Kidney epithelial cell (primary cell): ENCODE measurements around the gene DNAJC7. TPM values are rescaled to one million over a fixed set of nuclear protein-coding genes. Genes with fewer than 3 reads are reported as not detected.

Experiments
- DNase-seq: peaks from one replicate; pipeline ENCODE4 v3.0.0-alpha.2; 2010; ENCODE audit warnings: low read depth
- H3K27me3 ChIP-seq: 2 replicates; pipeline ENCODE4 v1.6.0; 2011; ENCODE audit warnings: low read length; ENCODE audit not compliant: control insufficient read depth, insufficient read depth
- H3K36me3 ChIP-seq: 2 replicates; pipeline ENCODE4 v1.5.1; 2011; ENCODE audit warnings: low read length; ENCODE audit not compliant: control insufficient read depth, insufficient read depth
- H3K4me3 ChIP-seq: 2 replicates; pipeline ENCODE4 v1.5.1; 2011; ENCODE audit warnings: low read depth, mild to moderate bottlenecking, control low read depth, low read length
- total RNA-seq: library from RNA; depleted of rRNA; stranded (reverse); fragments of >200 nt; gene quantifications from 2 replicates; pipeline ENCODE4 v1.2.3, GENCODE V29; 2015
- TF ChIP-seq, protein P1 (sequence below): IDR thresholded peaks from 2 replicates; pipeline ENCODE4 v1.5.1; 2011; ENCODE audit warnings: mild to moderate bottlenecking, moderate library complexity, low read length, control low read depth, inconsistent platforms; ENCODE audit not compliant: insufficient read depth, poor library complexity, severe bottlenecking

DNAJC7 gene
- total RNA-seq, 1 donor from 2014 or later: 73.5 TPM

DNA sequence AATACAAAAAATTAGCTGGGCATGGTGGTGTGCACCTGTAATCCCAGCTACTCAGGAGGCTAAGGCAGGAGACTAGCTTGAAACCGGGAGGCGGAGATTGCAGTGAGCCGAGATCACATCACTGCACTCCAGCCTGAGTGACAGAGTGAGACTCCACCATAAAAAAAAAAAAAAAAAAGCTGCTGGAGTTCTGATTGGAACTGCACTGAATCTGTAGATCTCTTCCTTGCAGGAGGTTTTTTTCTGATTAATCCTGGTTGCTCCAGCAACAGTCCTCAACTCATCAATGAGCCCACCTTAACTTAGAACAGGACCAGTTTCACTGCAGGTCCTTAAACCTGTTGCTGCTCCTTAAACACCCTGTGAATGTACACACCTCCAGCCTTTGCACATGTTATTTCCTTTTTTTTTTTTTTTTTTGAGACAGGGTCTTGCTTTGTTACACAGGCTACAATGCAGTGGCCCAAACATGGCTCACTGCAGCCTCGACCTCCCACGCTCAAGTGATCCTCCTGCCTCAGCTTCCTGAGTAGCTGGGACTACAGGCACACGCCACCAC is 88.5 kb downstream of the DNAJC7 start:
- H3K36me3 ChIP-seq: no peaks in the 10 kb centered on the region
- TF ChIP-seq, protein P1, sequence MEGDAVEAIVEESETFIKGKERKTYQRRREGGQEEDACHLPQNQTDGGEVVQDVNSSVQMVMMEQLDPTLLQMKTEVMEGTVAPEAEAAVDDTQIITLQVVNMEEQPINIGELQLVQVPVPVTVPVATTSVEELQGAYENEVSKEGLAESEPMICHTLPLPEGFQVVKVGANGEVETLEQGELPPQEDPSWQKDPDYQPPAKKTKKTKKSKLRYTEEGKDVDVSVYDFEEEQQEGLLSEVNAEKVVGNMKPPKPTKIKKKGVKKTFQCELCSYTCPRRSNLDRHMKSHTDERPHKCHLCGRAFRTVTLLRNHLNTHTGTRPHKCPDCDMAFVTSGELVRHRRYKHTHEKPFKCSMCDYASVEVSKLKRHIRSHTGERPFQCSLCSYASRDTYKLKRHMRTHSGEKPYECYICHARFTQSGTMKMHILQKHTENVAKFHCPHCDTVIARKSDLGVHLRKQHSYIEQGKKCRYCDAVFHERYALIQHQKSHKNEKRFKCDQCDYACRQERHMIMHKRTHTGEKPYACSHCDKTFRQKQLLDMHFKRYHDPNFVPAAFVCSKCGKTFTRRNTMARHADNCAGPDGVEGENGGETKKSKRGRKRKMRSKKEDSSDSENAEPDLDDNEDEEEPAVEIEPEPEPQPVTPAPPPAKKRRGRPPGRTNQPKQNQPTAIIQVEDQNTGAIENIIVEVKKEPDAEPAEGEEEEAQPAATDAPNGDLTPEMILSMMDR: no peak
- H3K4me3 ChIP-seq: no peak overlapping the region
- H3K27me3 ChIP-seq: no peaks in the 10 kb centered on the region
- no peak for DNase-seq

Other genes starting within 250 kb of the DNAJC7 start
- gene JUP, start 230.7 kb downstream of the DNAJC7 start, total RNA-seq: 749 and 895 TPM in 2 replicates
- 50.5 and 58.4 TPM in 2 replicates for gene P3H4, start 205.5 kb downstream of the DNAJC7 start, total RNA-seq
- gene FKBP10, start 204.4 kb downstream of the DNAJC7 start, total RNA-seq: 152 and 157 TPM in 2 replicates
- gene NT5C3B, start 181.2 kb downstream of the DNAJC7 start, total RNA-seq: 60.2 and 61.5 TPM in 2 replicates
- not detected in 2 replicates for gene KLHL10, start 179.6 kb downstream of the DNAJC7 start, total RNA-seq
- 28.3 and 29.2 TPM in 2 replicates for gene KLHL11, start 152.0 kb downstream of the DNAJC7 start, total RNA-seq
- gene ACLY, start 98.5 kb downstream of the DNAJC7 start, total RNA-seq: 241 and 301 TPM in 2 replicates
- 0.62 and 0.84 TPM in 2 replicates for gene ODAD4, start 86.8 kb downstream of the DNAJC7 start, total RNA-seq
- 58.5 and 65.1 TPM in 2 replicates for gene CNP, start 50.6 kb downstream of the DNAJC7 start, total RNA-seq
- gene NKIRAS2, start 2.7 kb upstream of the DNAJC7 start, total RNA-seq: 74.4 and 77.8 TPM in 2 replicates
- 0.34 and 0.75 TPM in 2 replicates for gene C17orf113, start 33.2 kb upstream of the DNAJC7 start, total RNA-seq
- gene ZNF385C, start 81.0 kb upstream of the DNAJC7 start, total RNA-seq: 0.04 and 0.34 TPM in 2 replicates
- 10.0 and 14.7 TPM in 2 replicates for gene DHX58, start 95.3 kb upstream of the DNAJC7 start, total RNA-seq
- gene KAT2A, start 103.9 kb upstream of the DNAJC7 start, total RNA-seq: 22.2 and 32.4 TPM in 2 replicates
- gene HSPB9, start 105.4 kb upstream of the DNAJC7 start, total RNA-seq: not detected in 2 replicates
- gene RAB5C, start 137.6 kb upstream of the DNAJC7 start, total RNA-seq: 142 and 195 TPM in 2 replicates
- gene KCNH4, start 163.7 kb upstream of the DNAJC7 start, total RNA-seq: 0.14 TPM in 1 of 2 replicates, not detected in the other
- not detected in 2 replicates for gene HCRT, start 168.0 kb upstream of the DNAJC7 start, total RNA-seq
- gene GHDC, start 177.1 kb upstream of the DNAJC7 start, total RNA-seq: 26.7 and 45.8 TPM in 2 replicates